Spleen (tissue), 11 donors: ENCODE data around the gene NXPE3. TPM values are rescaled to one million over a fixed set of nuclear protein-coding genes. Genes with fewer than 3 reads are reported as not detected.

Experiments used
- DNase-seq: peaks from one replicate; pipeline ENCODE4 v3.0.0-alpha.2; 2020
- H3K27ac ChIP-seq, 8 donors: fragments of 200-600 bp; sonication (generic) in 7 of 8; 1 replicate in 4 of 8; 2 replicates in 4 of 8; pipeline versions ENCODE4 v1.5.0 to v1.8.0; 2016 to 2021; ENCODE audit warnings: inconsistent platforms in 4 of 8, mild to moderate bottlenecking in 4 of 8, moderate library complexity in 1 of 8
- H3K27me3 ChIP-seq, 7 donors: fragments of 200-600 bp; sonication (generic) in 6 of 7; replicated peaks in 1 of 7; 1 replicate in 4 of 7; 2 replicates in 3 of 7; pipeline versions ENCODE4 v1.5.0 to v1.8.0; 2016 to 2021; ENCODE audit warnings: inconsistent platforms in 3 of 7, mild to moderate bottlenecking in 1 of 7
- H3K36me3 ChIP-seq, 6 donors: fragments of 200-600 bp; sonication (generic) in 5 of 6; 1 replicate in 4 of 6; 2 replicates in 2 of 6; pipeline versions ENCODE4 v1.5.0 to v1.8.0; 2016 to 2021; ENCODE audit warnings: inconsistent platforms in 2 of 6
- H3K4me1 ChIP-seq, 6 donors: fragments of 200-600 bp; sonication (generic) in 5 of 6; 1 replicate in 3 of 6; 2 replicates in 3 of 6; pipeline versions ENCODE4 v1.5.0 to v1.8.0; 2016 to 2021; ENCODE audit warnings: inconsistent platforms in 3 of 6
- H3K4me3 ChIP-seq, 8 donors: fragments of 200-600 bp; sonication (generic) in 7 of 8; 1 replicate in 4 of 8; 2 replicates in 4 of 8; pipeline versions ENCODE4 v1.5.0 to v1.8.0; 2016 to 2021; ENCODE audit warnings: inconsistent platforms in 4 of 8, mild to moderate bottlenecking in 4 of 8, moderate library complexity in 2 of 8
- H3K9me3 ChIP-seq, 8 donors: fragments of 200-600 bp; sonication (generic) in 7 of 8; 1 replicate in 4 of 8; 2 replicates in 4 of 8; pipeline versions ENCODE4 v1.5.0 to v1.8.0; 2016 to 2021; ENCODE audit warnings: inconsistent platforms in 4 of 8
- CTCF ChIP-seq, 11 experiments: fragments of 200-600 bp in 7 of 11; fragments of 450-650 bp in 4 of 11; sonication (generic) in 4 of 11; IDR thresholded peaks in 8 of 11; conservative IDR thresholded peaks in 3 of 11; 1 replicate in 7 of 11; 2 replicates in 4 of 11; pipeline versions ENCODE4 v1.4.0 to v1.8.0; 2016 to 2021; ENCODE audit warnings: antibody characterized with exemption in 11 of 11, inconsistent platforms in 4 of 11, mild to moderate bottlenecking in 1 of 11
- POLR2A ChIP-seq, 3 donors: fragments of 450-650 bp; IDR thresholded peaks; one replicate each; pipeline ENCODE4 v1.5.1; 2017; ENCODE audit warnings: antibody characterized with exemption in 3 of 3, mild to moderate bottlenecking in 1 of 3
- POLR2AphosphoS5 ChIP-seq, 3 donors: sonication (generic); formaldehyde crosslinking; IDR thresholded peaks; one replicate each; pipeline ENCODE4 v1.5.1; 2017; ENCODE audit warnings: antibody characterized with exemption in 3 of 3
- WGBS, 5 donors: extraction: QIAGEN DNeasy Blood & Tissue Kit in 3 of 5; methylation state at CpG; one replicate each; pipeline versions ENCODE4 v1.1.5 to v1.1.7; 2013 to 2018; 5-methylcytosine and 5-hydroxymethylcytosine counted together
- intact Hi-C: fragments of 100-400 bp; cut with DNase I; formaldehyde crosslinking; loops from one replicate; pipeline ENCODE4 v1.15.0; 2023; ENCODE audit warnings: low total_unique reads
- polyA plus RNA-seq, 3 donors: library from polyadenylated mRNA; stranded (reverse); fragments of 200-250 nt; gene quantifications; one replicate each; pipeline ENCODE4 v1.2.1, GENCODE V29; 2013
- total RNA-seq, 7 donors: library from RNA; depleted of rRNA in 3 of 7; stranded (reverse); fragments of >200 nt in 3 of 7; fragmentation: NEBNext Ultra II Directional in 4 of 7; extraction: Animal tissue kit (Norgen Biotek cat#: 25700) in 4 of 7; gene quantifications; one replicate each; pipeline versions ENCODE4 v1.1.0 to v1.2.1, GENCODE V29; 2016 to 2021
- donor health status: healthy with polysubstance abuse.
- donor health status: DM: no; HTN: no; CAD: no; lungs with moderate emphysema.
- donor health status: DM: no; HTN: no; CAD: no.
- donor health status: Bipolar disorder and iron deficiency.
- donor health status: healthy.
- donor health status: DM: no; HTN: no; CAD: no.
- donor health status: DM: yes; HTN: yes; CAD: no.

The NXPE3 gene
- total and polyA plus RNA-seq, 10 donors: 6.9 to 39.1 (median 25.5) TPM

GRCh38 chr3:101868534-101869464 lies 89.8 kb downstream of the NXPE3 start:
- DNase-seq: no peak
- Histone ChIP-seq H3K4me3 (no peak overlapping the region), H3K27ac (no peak overlapping the region), H3K9me3 (no peaks in the 10 kb centered on the region), H3K4me1 (peaks cover 0 to 11% (median 0%) of the 10 kb centered on the region in 6 donors), H3K36me3 (no peaks in the 10 kb centered on the region), H3K27me3 (no peaks in the 10 kb centered on the region)
- 83 to 92% (median 87%) methylated on average over 12 of the region's 12 CpGs for whole genome bisulfite sequencing, 5 donors
- TF ChIP-seq CTCF (IDR thresholded peaks at IDR 0.05 in 8 of 11, conservative IDR thresholded peaks at IDR 0.05 in 3 of 11) (no peak), POLR2A (IDR thresholded peaks at IDR 0.05) (no peak)
- intact Hi-C loops: no loop called here

GRCh38 chr3:101870138-101870537 lies 91.1 kb downstream of the NXPE3 start:
- peaks cover 0 to 10% (median 0%) of the 10 kb centered on the region in 6 donors for H3K4me1 ChIP-seq
- H3K36me3 ChIP-seq: no peaks in the 10 kb centered on the region
- WGBS, 5 donors: 96 to 99% (median 97%) methylated on average over 5 of the region's 5 CpGs
- no peak overlapping the region for H3K27ac ChIP-seq
- no peak overlapping the region for H3K4me3 ChIP-seq
- no peaks in the 10 kb centered on the region for H3K9me3 ChIP-seq
- DNase-seq: no peak
- H3K27me3 ChIP-seq: no peaks in the 10 kb centered on the region
- intact Hi-C loops: no loop called here
- TF ChIP-seq POLR2A (IDR thresholded peaks at IDR 0.05) (no peak), POLR2AphosphoS5 (IDR thresholded peaks at IDR 0.05) (no peak), CTCF (IDR thresholded peaks at IDR 0.05 in 8 of 11, conservative IDR thresholded peaks at IDR 0.05 in 3 of 11) (no peak)

- peaks cover 0 to 5% (median 0%) of the 10 kb centered on the region in 6 donors for H3K4me1 ChIP-seq
- H3K4me3 ChIP-seq: no peak overlapping the region
- no peak for TF ChIP-seq POLR2AphosphoS5 (IDR thresholded peaks at IDR 0.05)
- TF ChIP-seq POLR2A (IDR thresholded peaks at IDR 0.05): no peak
- H3K9me3 ChIP-seq: no peaks in the 10 kb centered on the region
- intact Hi-C loops: no loop called here
- H3K36me3 ChIP-seq: no peaks in the 10 kb centered on the region
- DNase-seq: no peak
- no peaks in the 10 kb centered on the region for H3K27me3 ChIP-seq
- H3K27ac ChIP-seq: peak overlapping the region in 3 of 8 donors; percentile 39 to 51 (median 41)
- 66 to 88% (median 74%) methylated on average over 2 of the region's 2 CpGs for WGBS, 5 donors
Observed at GRCh38 chr3:101873619-101874018, 94.6 kb downstream of the NXPE3 start.

- no peaks in the 10 kb centered on the region for H3K9me3 ChIP-seq
- TF ChIP-seq CTCF (IDR thresholded peaks at IDR 0.05 in 8 of 11, conservative IDR thresholded peaks at IDR 0.05 in 3 of 11) (no peak), POLR2AphosphoS5 (IDR thresholded peaks at IDR 0.05) (peak in 1 of 3 donors; percentile 12), POLR2A (IDR thresholded peaks at IDR 0.05) (no peak)
- H3K27ac ChIP-seq: peak overlapping the region in 3 of 8 donors; percentile 20 to 29 (median 27)
- DNase-seq: no peak
- no peaks in the 10 kb centered on the region for H3K27me3 ChIP-seq
- peaks cover 0 to 19% (median 0%) of the 10 kb centered on the region in 6 donors for H3K4me1 ChIP-seq
- H3K36me3 ChIP-seq: no peaks in the 10 kb centered on the region
- H3K4me3 ChIP-seq: no peak overlapping the region
- 54 to 62% (median 56%) methylated on average over 8 of the region's 8 CpGs for WGBS, 5 donors
- intact Hi-C loops: no loop called here
Observed at GRCh38 chr3:101876142-101876541, 97.1 kb downstream of the NXPE3 start.

Other genes with a start within 250 kb of the NXPE3 start
- gene TRMT10C, start 217.3 kb upstream of the NXPE3 start, total RNA-seq: 10 to 100 TPM; 14.1 to 22.4 (median 18.0) TPM
- gene TRMT10C, start 217.3 kb upstream of the NXPE3 start, polyA plus RNA-seq: 10 to 100 TPM; 21.9 to 25.8 (median 24.4) TPM
- gene PCNP, start 205.0 kb upstream of the NXPE3 start, total RNA-seq: 100 to 1,000 TPM; 104 to 122 (median 112) TPM
- gene PCNP, start 205.0 kb upstream of the NXPE3 start, polyA plus RNA-seq: 100 to 1,000 TPM in 1 of 3 donors, 10 to 100 TPM in 2; 71.1 to 104 (median 92.6) TPM
- 10 to 100 TPM; 23.2 to 43.7 (median 26.3) TPM for gene ZBTB11, start 102.1 kb upstream of the NXPE3 start, total RNA-seq
- gene ZBTB11, start 102.1 kb upstream of the NXPE3 start, polyA plus RNA-seq: 1 to 10 TPM; 7.5 to 10.0 (median 9.0) TPM
- gene RPL24, start 92.5 kb upstream of the NXPE3 start, total RNA-seq: 100 to 1,000 TPM; 652 to 978 (median 810) TPM
- 1,000 to 10,000 TPM; 2,892 to 4,324 (median 3,948) TPM for gene RPL24, start 92.5 kb upstream of the NXPE3 start, polyA plus RNA-seq
- 10 to 100 TPM in 3 of 7 donors, 1 to 10 TPM in 4; 8.7 to 18.2 (median 10.0) TPM for gene CEP97, start 54.6 kb upstream of the NXPE3 start, total RNA-seq
- gene CEP97, start 54.6 kb upstream of the NXPE3 start, polyA plus RNA-seq: 1 to 10 TPM in 2 of 3 donors, under 1 TPM in 1; 1.00 to 2.2 (median 1.6) TPM
- gene NFKBIZ, start 70.3 kb downstream of the NXPE3 start, total RNA-seq: 100 to 1,000 TPM in 3 of 7 donors, 10 to 100 TPM in 4; 59.4 to 220 (median 96.4) TPM
- gene NFKBIZ, start 70.3 kb downstream of the NXPE3 start, polyA plus RNA-seq: 10 to 100 TPM; 11.6 to 12.1 (median 11.7) TPM